Prostate gland (tissue), 2 donors: ENCODE results near the gene UNC5C. TPM values are rescaled to one million over a fixed set of nuclear protein-coding genes. Genes with fewer than 3 reads are reported as not detected.

Experiments
- DNase-seq: peaks from one replicate; pipeline ENCODE4 v3.0.0-alpha.2; 2019; ENCODE audit warnings: low spot score
- H3K27ac ChIP-seq, 2 donors: fragments of 200-600 bp; sonication (generic); 2 replicates each; pipeline ENCODE4 v1.5.1; 2017 to 2019
- H3K27me3 ChIP-seq: fragments of 200-600 bp; sonication (generic); replicated peaks from 2 replicates; pipeline ENCODE4 v1.5.1; 2019; ENCODE audit not compliant: insufficient read depth
- H3K36me3 ChIP-seq, 2 donors: fragments of 200-600 bp; sonication (generic); 1 replicate in 1 of 2; 2 replicates in 1 of 2; pipeline versions ENCODE4 v1.5.1 to v1.8.1; 2017 to 2019
- H3K4me1 ChIP-seq: fragments of 200-600 bp; sonication (generic); replicated peaks from 2 replicates; pipeline ENCODE4 v1.5.1; 2019
- H3K4me3 ChIP-seq, 2 donors: fragments of 200-600 bp; sonication (generic); 2 replicates each; pipeline ENCODE4 v1.5.1; 2017 to 2019
- H3K9me3 ChIP-seq: fragments of 200-600 bp; sonication (generic); 2 replicates; pipeline ENCODE4 v1.5.1; 2017
- CTCF ChIP-seq, 4 experiments: fragments of 200-600 bp in 2 of 4; fragments of 450-650 bp in 2 of 4; sonication (generic) in 2 of 4; IDR thresholded peaks; 1 replicate in 3 of 4; 2 replicates in 1 of 4; pipeline ENCODE4 v1.5.1; 2016 to 2019; ENCODE audit warnings: antibody characterized with exemption in 4 of 4, mild to moderate bottlenecking in 2 of 4, moderate library complexity in 2 of 4
- POLR2A ChIP-seq: fragments of 450-650 bp; IDR thresholded peaks from one replicate; pipeline ENCODE4 v1.6.1; 2016; ENCODE audit warnings: antibody characterized with exemption, mild to moderate bottlenecking
- POLR2AphosphoS5 ChIP-seq: sonication (generic); formaldehyde crosslinking; IDR thresholded peaks from one replicate; pipeline ENCODE4 v1.6.1; 2017; ENCODE audit warnings: antibody characterized with exemption
- WGBS: methylation state at CpG from one replicate; pipeline ENCODE4 v1.1.5; 2018; 5-methylcytosine and 5-hydroxymethylcytosine counted together
- intact Hi-C: fragments of 100-400 bp; cut with DNase I; formaldehyde crosslinking; loops from one replicate; pipeline ENCODE4 v1.14.2; 2022
- total RNA-seq, 2 donors: library from RNA; depleted of rRNA; stranded (reverse); fragments of >200 nt; gene quantifications; one replicate each; pipeline ENCODE4 v1.1.0, GENCODE V29; 2016

Gene UNC5C
- total RNA-seq, 2 donors from 2014 or later, result 1.8 to 15.5 TPM

GRCh38 chr4:95517576-95518345 is 31.0 kb downstream of the UNC5C start:
- no peaks in the 10 kb centered on the region for H3K27me3 ChIP-seq
- DNase-seq, result no peak
- no peak overlapping the region for H3K27ac ChIP-seq
- no peak overlapping the region for H3K4me3 ChIP-seq
- no peaks in the 10 kb centered on the region for H3K36me3 ChIP-seq
- H3K4me1 ChIP-seq, result no peaks in the 10 kb centered on the region
- 53% methylated on average over 7 of the region's 7 CpGs for WGBS
- intact Hi-C loops, result no loop called here
- H3K9me3 ChIP-seq, result no peaks in the 10 kb centered on the region
- no peak for TF ChIP-seq POLR2A
- TF ChIP-seq CTCF (IDR thresholded peaks at IDR 0.05), result no peak
- no peak for TF ChIP-seq POLR2AphosphoS5

- DNase-seq, result no peak
- Histone ChIP-seq H3K36me3 (no peaks in the 10 kb centered on the region), H3K4me1 (no peaks in the 10 kb centered on the region), H3K9me3 (no peaks in the 10 kb centered on the region), H3K27me3 (no peaks in the 10 kb centered on the region), H3K27ac (no peak overlapping the region), H3K4me3 (no peak overlapping the region)
- TF ChIP-seq CTCF (IDR thresholded peaks at IDR 0.05), result no peak
- TF ChIP-seq POLR2A, result no peak
- no peak for TF ChIP-seq POLR2AphosphoS5
- intact Hi-C loops, result no loop called here
- 81% methylated on average over 10 of the region's 10 CpGs for WGBS
Observed at GRCh38 chr4:95516528-95517017, 32.2 kb downstream of the UNC5C start.

GRCh38 chr4:95515589-95515988 is 33.2 kb downstream of the UNC5C start:
- no peaks in the 10 kb centered on the region for H3K27me3 ChIP-seq
- TF ChIP-seq CTCF (IDR thresholded peaks at IDR 0.05), result no peak
- TF ChIP-seq POLR2A, result no peak
- TF ChIP-seq POLR2AphosphoS5, result no peak
- no peak for DNase-seq
- no peaks in the 10 kb centered on the region for H3K9me3 ChIP-seq
- WGBS, result 63% methylated on average over 1 of the region's 1 CpG
- H3K4me1 ChIP-seq, result no peaks in the 10 kb centered on the region
- no peak overlapping the region for H3K4me3 ChIP-seq
- H3K36me3 ChIP-seq, result no peaks in the 10 kb centered on the region
- H3K27ac ChIP-seq, result no peak overlapping the region
- intact Hi-C loops, result no loop called here

GRCh38 chr4:95513022-95513421 is 35.8 kb downstream of the UNC5C start:
- DNase-seq, result no peak

More at GRCh38 chr4:95513022-95513421, 35.8 kb downstream of the UNC5C start:
- no peaks in the 10 kb centered on the region for H3K36me3 ChIP-seq
- H3K27me3 ChIP-seq, result no peaks in the 10 kb centered on the region
- no peaks in the 10 kb centered on the region for H3K9me3 ChIP-seq
- intact Hi-C loops, result no loop called here
- H3K4me3 ChIP-seq, result no peak overlapping the region
- no peaks in the 10 kb centered on the region for H3K4me1 ChIP-seq
- no peak overlapping the region for H3K27ac ChIP-seq
- WGBS, result 98% methylated on average over 4 of the region's 4 CpGs
- TF ChIP-seq CTCF (IDR thresholded peaks at IDR 0.05), result no peak
- TF ChIP-seq POLR2AphosphoS5, result no peak
- no peak for TF ChIP-seq POLR2A
